CD4-positive, alpha-beta T cell treated with Interleukin-2 at 100 ng/mL for 4 hours (primary cell): ENCODE results near the gene IL37.
"Not testable (repeated sequence)": the region's sequence is repeated elsewhere in the genome, so short reads cannot be mapped to it uniquely, and the experiment has no call there.

Experiments used
- DNase-seq: peaks from one replicate; pipeline ENCODE4 v3.0.0-alpha.2; 2020; ENCODE audit warnings: low spot score

The IL37 gene

DNA sequence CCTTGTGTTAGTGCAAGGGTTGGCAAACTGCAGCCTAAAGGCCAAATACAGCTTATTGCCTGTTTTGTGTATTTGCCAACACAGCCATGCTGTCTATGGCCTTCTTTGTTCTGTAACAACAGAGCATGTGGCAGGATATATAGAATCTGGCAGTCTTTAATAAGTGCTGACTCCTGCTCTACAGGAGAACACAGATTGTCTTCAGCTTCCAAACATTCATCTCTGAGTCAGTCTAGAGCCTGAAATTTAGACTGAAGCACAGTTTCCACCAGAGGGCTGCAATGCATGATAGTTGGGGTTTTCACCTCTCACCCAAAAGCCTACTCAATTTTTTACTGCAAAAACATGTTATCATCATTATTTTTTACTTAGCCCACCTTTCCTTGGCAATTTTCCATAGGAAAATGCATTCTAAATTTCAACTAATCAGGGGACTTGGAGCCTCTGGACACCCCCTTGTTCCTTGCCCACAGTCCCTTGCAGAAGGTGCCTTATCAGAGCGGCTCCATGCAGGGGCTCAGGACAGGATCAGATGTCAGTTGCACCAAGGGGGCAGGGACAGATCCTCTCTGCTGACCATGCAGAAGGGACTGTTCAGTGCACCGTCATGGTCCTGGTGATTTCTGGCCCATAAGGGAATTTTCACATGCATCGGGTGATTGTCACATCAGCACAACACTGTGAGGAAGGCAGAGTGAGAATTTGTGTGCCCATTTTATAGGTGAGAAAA lies 12.4 kb downstream of the IL37 start:
- no peak for DNase-seq

DNA sequence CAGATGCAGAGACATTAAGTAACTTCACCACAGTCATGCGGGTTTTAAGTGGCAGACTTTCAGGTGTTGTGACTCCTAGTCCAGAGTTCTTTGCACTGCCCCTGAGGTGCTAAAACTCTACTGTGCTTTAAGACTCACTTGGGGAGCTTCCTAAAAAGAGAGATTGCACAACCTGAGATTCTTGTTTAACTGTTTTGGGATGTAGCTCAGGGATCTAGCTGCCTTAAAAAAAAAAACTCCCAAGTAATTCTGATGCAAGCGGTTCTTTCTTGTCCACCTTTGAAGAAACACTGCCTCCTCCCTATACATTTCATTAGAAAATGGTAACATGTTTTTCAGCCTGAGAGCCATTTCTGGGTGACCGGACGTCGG lies 13.0 kb downstream of the IL37 start:
- DNase-seq, result no peak

DNA sequence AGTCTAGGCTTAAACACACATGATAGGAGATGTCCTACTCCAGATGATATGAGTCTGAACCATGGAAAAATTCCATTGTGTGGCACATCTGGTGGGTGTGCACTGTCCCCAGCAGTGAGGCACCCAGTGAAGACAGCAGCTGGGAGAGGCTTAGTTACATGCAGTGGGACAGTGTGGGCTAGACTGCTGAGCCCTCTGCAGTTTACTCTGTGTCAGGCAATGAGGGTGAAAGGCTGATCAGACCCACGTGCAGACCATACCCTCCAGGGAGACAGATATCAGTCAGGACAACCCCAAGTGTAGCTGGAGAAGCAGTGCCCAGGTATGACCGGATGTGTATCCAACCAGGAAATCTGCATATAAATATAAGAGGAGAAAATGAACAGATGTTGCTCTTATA lies 13.4 kb downstream of the IL37 start:
- no peak for DNase-seq

DNA sequence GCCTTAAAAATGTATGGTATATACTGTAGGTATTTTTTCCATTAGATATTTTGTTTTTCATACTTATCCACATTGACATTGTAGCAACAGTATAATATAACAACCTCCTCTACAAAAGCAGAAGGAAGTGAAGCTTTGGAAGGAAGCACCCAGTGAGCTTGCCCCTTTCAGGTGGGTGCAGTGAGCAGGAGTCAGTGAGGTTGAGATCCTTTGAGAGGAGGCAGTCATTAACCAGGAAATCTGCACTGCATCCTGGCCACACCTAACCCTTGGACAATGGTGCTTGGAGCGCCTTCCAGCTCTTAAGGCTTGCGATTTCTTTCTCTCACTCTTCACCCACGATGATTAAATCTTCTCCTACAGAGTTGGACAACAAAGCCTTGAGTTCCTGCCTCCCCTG lies 13.9 kb downstream of the IL37 start:
- DNase-seq, result no peak

- DNase-seq, result no peak
Measured at GRCh38 chr2:112926707-112927106, 15.7 kb downstream of the IL37 start.

- DNase-seq, result no peak
Measured at GRCh38 chr2:112927745-112928144, 16.8 kb downstream of the IL37 start.

DNA sequence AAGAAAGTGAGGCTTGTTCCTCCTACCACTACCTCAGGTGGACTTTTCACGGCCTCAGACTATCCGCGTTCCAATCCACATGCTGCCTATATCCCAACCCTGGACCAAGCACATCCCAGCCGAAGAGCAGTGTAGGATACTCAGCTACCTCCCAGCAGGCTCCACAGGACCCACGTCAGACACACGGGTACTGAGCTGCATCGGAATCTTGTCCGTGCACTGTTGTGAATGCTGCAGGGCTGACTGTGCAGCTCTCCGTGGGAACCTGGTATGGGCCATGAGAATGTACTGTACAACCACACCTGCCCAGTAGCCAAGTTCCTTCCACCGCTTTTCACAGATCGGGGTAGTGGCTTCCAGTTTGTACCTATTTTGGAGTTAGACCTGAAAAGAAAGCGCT lies 22.3 kb downstream of the IL37 start:
- DNase-seq, result no peak

- not testable (repeated sequence) for DNase-seq
Measured at GRCh38 chr2:112934117-112934516, 23.2 kb downstream of the IL37 start.

DNA sequence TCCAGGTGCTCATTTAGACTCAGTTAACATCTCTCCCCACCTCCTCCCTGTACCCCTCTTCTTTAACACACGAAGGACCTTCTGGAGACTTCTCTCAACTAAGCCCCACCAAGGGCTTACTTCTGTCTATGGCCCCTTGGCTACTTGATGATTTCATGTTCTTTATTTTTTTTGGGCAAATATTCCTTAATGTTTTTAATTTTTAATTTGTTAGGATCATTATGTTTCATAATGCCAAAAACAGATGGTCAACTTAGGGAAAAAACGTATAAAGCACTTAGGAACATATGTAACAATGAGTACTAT lies 25.9 kb downstream of the IL37 start:
- no peak for DNase-seq

GRCh38 chr2:112938904-112939303 lies 27.9 kb downstream of the IL37 start:
- peak; percentile 30 for DNase-seq

GRCh38 chr2:112939425-112939824 lies 28.5 kb downstream of the IL37 start:
- DNase-seq, result no peak

- no peak for DNase-seq
Measured at GRCh38 chr2:112940859-112941625, 30.1 kb downstream of the IL37 start.

DNA sequence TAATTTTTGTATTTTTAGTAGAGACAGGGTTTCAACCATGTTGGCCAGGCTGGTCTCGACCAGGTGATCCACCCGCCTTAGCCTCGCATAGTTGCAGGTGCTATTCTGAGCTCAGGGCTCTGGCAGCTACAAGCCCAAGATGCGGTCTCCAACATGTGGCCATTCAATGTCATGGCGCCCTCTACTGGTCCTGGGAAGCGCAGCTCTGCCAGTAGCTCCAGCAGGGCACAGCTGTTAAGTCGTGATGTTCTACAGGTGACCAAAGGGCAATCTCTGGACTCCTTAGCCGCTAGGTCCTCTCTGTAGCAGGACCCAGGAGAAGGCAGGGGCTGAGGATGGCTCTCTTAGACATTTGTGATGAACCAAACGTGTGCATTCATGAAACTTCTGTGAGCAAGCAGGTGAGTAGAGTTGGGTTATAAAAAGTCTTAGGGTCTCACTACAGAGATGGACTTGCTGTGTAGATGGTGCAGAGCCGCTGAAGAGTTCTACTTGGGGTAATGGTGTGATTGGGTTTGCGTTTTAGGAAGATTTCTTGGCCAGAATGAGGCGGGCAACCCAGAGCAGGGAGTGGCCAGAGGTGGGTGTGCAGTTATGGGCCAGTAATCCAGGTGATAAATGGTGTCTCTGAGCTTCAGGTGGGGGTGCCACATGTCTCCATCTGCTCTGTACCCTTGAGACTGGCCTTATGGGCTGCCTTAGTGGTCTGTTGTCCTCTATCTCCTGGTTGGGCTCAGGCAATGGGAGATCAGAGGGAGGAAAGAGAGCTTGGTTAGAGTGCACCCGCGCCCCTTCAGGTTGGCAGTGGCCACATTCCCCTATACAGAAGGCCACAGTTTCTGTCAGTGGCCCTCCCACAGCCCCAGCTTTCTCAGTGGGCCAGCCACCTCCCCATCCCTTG lies 31.0 kb downstream of the IL37 start:
- DNase-seq, result peak; percentile 71

- no peak for DNase-seq
Measured at GRCh38 chr2:112942654-112943002, 31.7 kb downstream of the IL37 start.

GRCh38 chr2:112944971-112945370 lies 34.0 kb downstream of the IL37 start:
- no peak for DNase-seq

DNA sequence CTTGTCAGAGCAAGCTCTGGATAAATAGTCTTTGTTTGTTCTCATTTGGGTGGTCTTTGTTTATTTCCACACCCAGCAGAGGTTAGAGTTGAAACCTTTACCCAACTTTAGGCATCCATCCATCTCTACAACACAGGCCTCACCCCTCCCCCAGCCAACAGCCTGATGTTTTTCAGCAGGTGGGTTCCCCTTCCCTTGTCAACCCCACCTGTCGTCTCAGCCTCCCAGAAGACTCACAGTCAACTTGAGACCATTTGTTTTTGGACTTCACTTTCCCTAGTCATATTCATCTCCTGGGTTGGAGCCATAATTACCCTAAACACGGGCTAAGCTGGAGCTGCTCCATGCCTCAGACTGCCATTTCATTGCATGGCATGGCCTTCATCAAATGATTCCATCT lies 35.1 kb downstream of the IL37 start:
- DNase-seq, result no peak

DNA sequence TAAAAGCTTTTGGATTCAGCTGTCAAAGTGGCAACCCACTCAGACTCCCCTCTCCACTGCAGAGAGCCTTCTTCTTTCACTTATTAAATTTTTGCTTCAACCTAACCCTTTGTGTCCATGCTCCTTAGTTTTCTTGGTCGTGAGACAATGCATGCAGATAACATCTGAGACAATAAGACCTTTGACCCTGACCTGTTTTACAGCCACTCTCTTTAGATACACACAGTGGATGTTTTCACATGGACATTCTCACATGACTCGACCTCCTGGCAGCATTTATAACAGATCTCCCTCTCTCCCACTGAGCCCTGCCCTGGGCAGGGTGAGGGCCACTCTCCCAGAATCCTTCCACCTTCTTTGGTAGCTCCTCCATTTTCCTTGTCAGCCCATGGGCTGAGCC lies 36.4 kb downstream of the IL37 start:
- no peak for DNase-seq

DNA sequence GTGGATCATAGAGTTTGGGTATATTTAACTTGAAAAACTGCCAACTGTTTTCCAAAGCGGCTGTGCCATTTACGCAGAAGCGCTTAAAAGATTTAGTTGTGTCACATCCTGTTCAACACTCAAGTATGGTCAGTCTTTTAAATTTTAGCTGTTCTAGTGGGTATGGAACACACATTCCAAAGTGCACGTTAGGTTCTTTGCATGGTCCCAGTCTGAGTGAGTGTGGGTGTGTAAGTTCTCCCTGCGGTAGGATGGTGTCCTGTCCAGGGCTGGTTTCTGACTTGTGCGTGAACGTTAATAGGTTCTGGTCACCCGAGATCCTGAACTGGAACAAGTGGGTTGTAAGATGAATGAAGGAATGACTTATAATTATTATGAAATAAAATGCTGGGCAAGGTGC lies 38.5 kb downstream of the IL37 start:
- no peak for DNase-seq

DNA sequence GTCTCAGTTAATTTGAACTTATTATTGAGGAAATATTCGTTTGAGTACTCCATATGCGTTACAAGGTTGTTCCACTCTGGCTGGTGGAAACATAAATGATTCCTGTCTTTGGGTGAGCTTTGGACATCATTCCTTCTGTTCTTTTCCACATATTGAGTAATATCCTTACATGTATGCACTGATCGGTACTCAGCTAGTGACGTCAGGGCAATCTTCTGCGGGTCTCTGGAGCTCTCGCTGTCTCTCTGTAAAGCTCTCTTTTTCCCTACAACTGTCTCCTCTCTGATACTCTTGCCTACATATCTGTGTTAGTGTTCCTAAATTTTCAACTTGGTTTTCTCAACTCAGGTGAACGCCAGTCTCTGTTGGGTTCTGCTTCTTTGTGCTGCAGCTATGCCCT lies 43.4 kb downstream of the IL37 start:
- no peak for DNase-seq

- DNase-seq, result no peak
Measured at GRCh38 chr2:112957511-112957910, 46.5 kb downstream of the IL37 start.

DNA sequence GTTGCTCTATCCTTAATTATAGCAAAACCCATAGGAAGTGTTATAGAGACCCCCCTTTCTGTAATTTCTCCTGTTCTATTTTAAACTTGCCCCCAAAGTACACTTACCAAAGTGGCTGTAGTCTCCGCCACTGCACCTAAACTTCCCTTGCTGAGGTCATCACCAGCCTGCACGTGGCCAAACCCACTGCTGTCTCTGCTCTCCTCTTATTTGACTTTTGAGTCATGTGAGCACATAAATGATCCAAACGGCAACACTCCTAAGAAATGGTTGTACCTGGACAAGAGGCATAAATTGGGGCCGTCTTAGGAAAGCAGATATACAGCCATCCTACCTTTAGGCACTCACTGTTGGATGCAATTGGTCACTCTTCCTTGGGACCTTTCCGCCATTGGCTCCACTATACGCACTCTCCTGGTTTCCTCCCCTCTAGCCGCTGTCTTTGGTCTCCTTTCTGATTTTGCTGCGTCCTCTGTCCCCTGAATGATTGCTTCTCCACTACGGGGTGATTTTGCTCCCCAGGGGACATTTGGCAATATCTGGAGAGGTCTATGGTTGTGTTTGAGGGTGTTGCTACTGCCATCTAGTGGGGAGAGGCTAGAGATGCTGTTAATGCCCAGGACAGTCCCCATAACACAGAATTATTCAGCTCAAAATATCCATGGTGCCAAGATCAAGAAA lies 47.6 kb downstream of the IL37 start:
- DNase-seq, result peak; percentile 53

DNA sequence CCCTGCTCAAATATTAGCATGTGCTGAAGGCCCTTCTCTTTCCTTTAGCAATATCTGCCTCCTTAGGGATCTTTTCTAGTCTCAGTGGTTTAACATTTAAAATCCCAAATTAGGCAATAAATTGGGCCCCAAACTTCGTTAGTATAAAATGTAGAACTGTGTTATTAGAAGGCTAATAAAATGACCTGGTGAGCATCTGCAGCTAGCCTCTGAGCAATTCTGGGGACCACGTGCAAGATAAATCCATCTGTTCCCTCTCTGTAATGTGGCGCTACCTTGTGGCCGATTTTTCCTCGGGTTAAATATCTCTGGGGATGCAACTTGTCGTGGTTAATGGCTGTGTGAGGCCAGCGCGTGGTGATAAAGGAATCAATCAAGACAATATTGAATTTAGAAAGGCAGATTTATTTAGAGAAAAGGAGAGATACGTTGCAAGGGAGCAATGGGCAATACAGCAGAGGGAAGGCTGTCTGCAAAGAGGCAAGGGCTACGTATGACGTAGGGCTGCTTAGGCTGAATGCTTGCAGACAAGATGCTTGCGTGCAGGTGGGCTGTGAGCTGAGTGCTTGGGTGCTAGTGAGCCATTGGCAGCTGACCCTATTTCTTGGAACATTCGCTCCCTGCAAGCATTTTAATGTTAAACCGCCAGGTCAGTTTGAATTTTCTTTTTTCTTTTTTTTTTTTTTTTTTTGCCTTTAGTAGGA lies 48.3 kb downstream of the IL37 start:
- no peak for DNase-seq
